ENCODE results near the gene FSTL5.

- TF ChIP-seq, protein P1, sequence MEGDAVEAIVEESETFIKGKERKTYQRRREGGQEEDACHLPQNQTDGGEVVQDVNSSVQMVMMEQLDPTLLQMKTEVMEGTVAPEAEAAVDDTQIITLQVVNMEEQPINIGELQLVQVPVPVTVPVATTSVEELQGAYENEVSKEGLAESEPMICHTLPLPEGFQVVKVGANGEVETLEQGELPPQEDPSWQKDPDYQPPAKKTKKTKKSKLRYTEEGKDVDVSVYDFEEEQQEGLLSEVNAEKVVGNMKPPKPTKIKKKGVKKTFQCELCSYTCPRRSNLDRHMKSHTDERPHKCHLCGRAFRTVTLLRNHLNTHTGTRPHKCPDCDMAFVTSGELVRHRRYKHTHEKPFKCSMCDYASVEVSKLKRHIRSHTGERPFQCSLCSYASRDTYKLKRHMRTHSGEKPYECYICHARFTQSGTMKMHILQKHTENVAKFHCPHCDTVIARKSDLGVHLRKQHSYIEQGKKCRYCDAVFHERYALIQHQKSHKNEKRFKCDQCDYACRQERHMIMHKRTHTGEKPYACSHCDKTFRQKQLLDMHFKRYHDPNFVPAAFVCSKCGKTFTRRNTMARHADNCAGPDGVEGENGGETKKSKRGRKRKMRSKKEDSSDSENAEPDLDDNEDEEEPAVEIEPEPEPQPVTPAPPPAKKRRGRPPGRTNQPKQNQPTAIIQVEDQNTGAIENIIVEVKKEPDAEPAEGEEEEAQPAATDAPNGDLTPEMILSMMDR (IDR thresholded peaks at IDR 0.05): peak; percentile 38
- TF ChIP-seq ZFX (IDR thresholded peaks at IDR 0.05; ENCODE audit: borderline replicate concordance): no peak
Observed at GRCh38 chr4:161702287-161702686, 461.5 kb downstream of the FSTL5 start.
